ENCODE measurements around the gene F13A1.

The F13A1 gene

DNA sequence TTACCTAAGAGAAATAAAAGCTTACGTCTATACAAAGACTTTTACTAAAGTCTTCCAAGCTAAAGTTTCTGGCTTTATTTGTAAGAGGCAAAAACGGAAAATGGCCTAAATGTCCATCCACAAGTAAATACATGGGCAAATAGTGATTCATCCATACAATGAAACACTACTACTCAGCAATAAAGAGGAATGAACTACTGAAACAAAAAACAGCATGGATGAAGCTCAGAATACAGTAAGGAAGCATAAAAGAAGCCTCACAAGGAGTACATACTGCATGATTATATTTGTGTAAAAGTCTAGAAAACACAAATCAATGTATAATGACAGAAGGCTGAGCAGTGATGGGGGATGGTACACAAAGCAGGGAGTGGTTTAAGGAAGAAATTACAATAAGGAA lies 84.7 kb downstream of the F13A1 start:
- no peaks in the 10 kb centered on the region for H3K36me3 ChIP-seq (ENCODE audit: insufficient read depth, low read length)

GRCh38 chr6:6234963-6235362 lies 85.5 kb downstream of the F13A1 start:
- Histone ChIP-seq H3K36me3 (ENCODE audit: insufficient read depth, low read length) (no peaks in the 10 kb centered on the region), H3K27me3 (ENCODE audit: insufficient read depth, low read length) (no peaks in the 10 kb centered on the region), H3K79me2 (ENCODE audit: insufficient read depth, low read length) (no peaks in the 10 kb centered on the region), H3F3A (ENCODE audit: insufficient read depth, low read length) (no peaks in the 10 kb centered on the region), H4K20me1 (ENCODE audit: insufficient read depth, low read length) (no peaks in the 10 kb centered on the region), H2AFZ (ENCODE audit: low read length) (peak overlapping the region; percentile 5; the same call in 1 of the 2 replicates), H3K27ac (ENCODE audit: low read depth, low read length, poor library complexity, severe bottlenecking) (no peak overlapping the region), H3K4me3 (ENCODE audit: low read depth, low read length, poor library complexity, severe bottlenecking) (no peak overlapping the region), H3K9me2 (ENCODE audit: low read depth, low read length) (no peaks in the 10 kb centered on the region), H3K4me2 (ENCODE audit: low read length) (no peak overlapping the region), H3K4me1 (ENCODE audit: insufficient read depth, low read length, severe bottlenecking) (peaks cover 7% of the 10 kb centered on the region), H3K9me3 (ENCODE audit: low read length) (no peaks in the 10 kb centered on the region), H3K9ac (ENCODE audit: low read length) (no peak overlapping the region)
- no peak for TF ChIP-seq EZH2 (IDR thresholded peaks at IDR 0.05; ENCODE audit: borderline replicate concordance, low read length)
- TF ChIP-seq, protein P1, sequence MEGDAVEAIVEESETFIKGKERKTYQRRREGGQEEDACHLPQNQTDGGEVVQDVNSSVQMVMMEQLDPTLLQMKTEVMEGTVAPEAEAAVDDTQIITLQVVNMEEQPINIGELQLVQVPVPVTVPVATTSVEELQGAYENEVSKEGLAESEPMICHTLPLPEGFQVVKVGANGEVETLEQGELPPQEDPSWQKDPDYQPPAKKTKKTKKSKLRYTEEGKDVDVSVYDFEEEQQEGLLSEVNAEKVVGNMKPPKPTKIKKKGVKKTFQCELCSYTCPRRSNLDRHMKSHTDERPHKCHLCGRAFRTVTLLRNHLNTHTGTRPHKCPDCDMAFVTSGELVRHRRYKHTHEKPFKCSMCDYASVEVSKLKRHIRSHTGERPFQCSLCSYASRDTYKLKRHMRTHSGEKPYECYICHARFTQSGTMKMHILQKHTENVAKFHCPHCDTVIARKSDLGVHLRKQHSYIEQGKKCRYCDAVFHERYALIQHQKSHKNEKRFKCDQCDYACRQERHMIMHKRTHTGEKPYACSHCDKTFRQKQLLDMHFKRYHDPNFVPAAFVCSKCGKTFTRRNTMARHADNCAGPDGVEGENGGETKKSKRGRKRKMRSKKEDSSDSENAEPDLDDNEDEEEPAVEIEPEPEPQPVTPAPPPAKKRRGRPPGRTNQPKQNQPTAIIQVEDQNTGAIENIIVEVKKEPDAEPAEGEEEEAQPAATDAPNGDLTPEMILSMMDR (IDR thresholded peaks at IDR 0.05; ENCODE audit: low read length), result no peak

More for the DNA sequence above, 84.7 kb downstream of the F13A1 start:
- Histone ChIP-seq H3K9ac (ENCODE audit: low read length) (no peak overlapping the region), H3K27me3 (ENCODE audit: insufficient read depth, low read length) (no peaks in the 10 kb centered on the region), H3K9me3 (ENCODE audit: low read length) (no peaks in the 10 kb centered on the region), H3K4me3 (ENCODE audit: low read depth, low read length, poor library complexity, severe bottlenecking) (no peak overlapping the region), H3K4me1 (ENCODE audit: insufficient read depth, low read length, severe bottlenecking) (no peaks in the 10 kb centered on the region), H3K79me2 (ENCODE audit: insufficient read depth, low read length) (no peaks in the 10 kb centered on the region), H3K27ac (ENCODE audit: low read depth, low read length, poor library complexity, severe bottlenecking) (no peak overlapping the region), H3K4me2 (ENCODE audit: low read length) (no peak overlapping the region), H4K20me1 (ENCODE audit: insufficient read depth, low read length) (no peaks in the 10 kb centered on the region), H3F3A (ENCODE audit: insufficient read depth, low read length) (no peaks in the 10 kb centered on the region), H2AFZ (ENCODE audit: low read length) (no peak overlapping the region), H3K9me2 (ENCODE audit: low read depth, low read length) (no peaks in the 10 kb centered on the region)
- TF ChIP-seq, protein P1 (IDR thresholded peaks at IDR 0.05; ENCODE audit: low read length), result no peak
- TF ChIP-seq EZH2 (IDR thresholded peaks at IDR 0.05; ENCODE audit: borderline replicate concordance, low read length), result no peak

DNA sequence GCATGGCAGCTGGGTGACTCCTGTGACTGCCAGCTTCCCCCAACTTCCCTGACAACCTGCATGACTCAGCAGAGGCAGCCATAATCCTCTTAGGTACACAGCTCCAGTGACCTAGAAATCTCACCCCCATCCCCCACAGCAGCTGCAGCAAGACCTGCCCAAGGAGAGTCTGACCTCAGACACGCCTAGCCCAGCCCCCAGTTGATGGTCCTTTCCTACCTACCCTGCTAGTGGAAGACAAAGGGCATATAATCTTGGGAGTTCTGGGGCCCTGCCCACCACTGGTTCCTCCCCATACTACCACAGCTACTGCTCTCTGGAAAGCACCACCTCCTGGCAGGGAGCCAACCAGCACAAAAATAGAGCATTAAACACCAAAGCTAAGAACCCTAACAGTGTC lies 90.2 kb downstream of the F13A1 start:
- no peak overlapping the region for H3K9ac ChIP-seq (ENCODE audit: low read length)
- H3K4me3 ChIP-seq (ENCODE audit: low read depth, low read length, poor library complexity, severe bottlenecking), result no peak overlapping the region
- H3K27me3 ChIP-seq (ENCODE audit: insufficient read depth, low read length), result no peaks in the 10 kb centered on the region
- TF ChIP-seq, protein P1 (IDR thresholded peaks at IDR 0.05; ENCODE audit: low read length), result no peak
- no peak for TF ChIP-seq EZH2 (IDR thresholded peaks at IDR 0.05; ENCODE audit: borderline replicate concordance, low read length)
- H3K79me2 ChIP-seq (ENCODE audit: insufficient read depth, low read length), result no peaks in the 10 kb centered on the region
- no peaks in the 10 kb centered on the region; the same call in 1 of the 2 replicates for H3K36me3 ChIP-seq (ENCODE audit: insufficient read depth, low read length)
- H3F3A ChIP-seq (ENCODE audit: insufficient read depth, low read length), result no peaks in the 10 kb centered on the region
- H3K27ac ChIP-seq (ENCODE audit: low read depth, low read length, poor library complexity, severe bottlenecking), result peak overlapping the region; percentile 0
- no peaks in the 10 kb centered on the region for H3K9me2 ChIP-seq (ENCODE audit: low read depth, low read length)
- H2AFZ ChIP-seq (ENCODE audit: low read length), result no peak overlapping the region
- H3K9me3 ChIP-seq (ENCODE audit: low read length), result 0 out of 2 replicates have a peak, but pooled peaks cover 2% of the 10 kb centered on the region
- H3K4me2 ChIP-seq (ENCODE audit: low read length), result no peak overlapping the region
- H4K20me1 ChIP-seq (ENCODE audit: insufficient read depth, low read length), result no peaks in the 10 kb centered on the region
- H3K4me1 ChIP-seq (ENCODE audit: insufficient read depth, low read length, severe bottlenecking), result peaks cover 12% of the 10 kb centered on the region

Measured in OCI-LY1 (cell line).